HG02571 (cell line): ENCODE data around the gene AGBL2.
"Not testable (repeated sequence)": the region's sequence is repeated elsewhere in the genome, so short reads cannot be mapped to it uniquely, and the experiment has no call there.

Experiments
- ATAC-seq: cut with Tn5 transposase; IDR thresholded peaks from one replicate; pipeline ENCODE4 v1.9.1; 2021; ENCODE audit warnings: mild to moderate bottlenecking, moderate library complexity; ENCODE audit not compliant: unreplicated experiment

Gene AGBL2

DNA sequence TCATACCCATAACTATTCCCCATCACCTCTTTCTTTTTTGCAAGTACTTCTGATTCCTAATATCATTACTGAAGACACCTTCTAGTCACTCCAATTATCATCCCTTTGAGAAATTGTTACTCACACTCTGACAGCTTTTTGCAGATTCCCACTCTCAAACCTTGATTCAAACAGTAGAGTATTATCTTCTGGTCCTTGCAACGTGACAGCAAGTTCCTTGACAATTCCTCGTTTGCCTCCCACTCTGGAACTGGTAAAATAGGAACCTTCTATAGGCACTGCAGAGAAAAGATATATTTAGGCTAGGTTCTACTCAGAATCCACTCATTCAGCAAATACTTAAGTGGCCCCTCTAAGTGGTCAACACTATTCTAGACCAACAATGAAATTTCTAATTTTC lies 23.2 kb downstream of the AGBL2 start:
- no peak for ATAC-seq

DNA sequence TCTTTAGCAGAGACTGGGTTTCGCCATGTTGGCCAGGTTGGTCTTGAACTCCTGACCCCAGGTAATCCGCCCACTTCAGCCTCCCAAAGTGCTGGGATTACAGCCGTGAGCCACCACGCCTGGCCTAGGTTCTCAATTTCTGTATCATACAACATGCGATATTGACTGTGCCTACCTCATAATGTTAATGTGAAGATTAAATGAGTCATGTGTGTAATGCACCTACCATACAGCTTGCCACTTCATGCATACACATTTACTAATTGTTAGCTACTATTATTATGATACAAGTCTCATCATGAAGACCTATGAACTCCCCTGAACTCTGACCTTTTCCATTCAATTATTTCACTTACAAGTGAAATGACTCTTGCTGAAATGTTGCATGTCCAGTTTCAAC lies 25.7 kb downstream of the AGBL2 start:
- ATAC-seq: no peak

DNA sequence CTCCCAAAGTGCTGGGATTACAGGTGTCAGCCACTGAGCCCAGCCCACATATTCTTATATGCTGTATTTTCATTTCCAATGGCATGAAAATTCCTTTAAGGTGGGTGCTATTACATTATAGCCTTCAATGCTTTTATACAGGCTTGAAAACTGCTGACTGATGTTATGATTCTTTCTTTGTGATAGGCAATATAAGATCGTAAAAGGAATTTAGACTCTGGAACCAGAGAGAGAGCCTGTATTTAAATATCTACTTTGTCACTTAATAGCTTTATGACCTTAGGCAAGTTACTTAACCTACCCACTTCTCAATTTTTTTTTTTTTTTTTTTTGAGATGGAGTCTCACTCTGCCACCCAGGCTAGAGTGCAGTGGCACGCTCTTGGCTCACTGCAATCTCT lies 26.2 kb downstream of the AGBL2 start:
- no peak for ATAC-seq

DNA sequence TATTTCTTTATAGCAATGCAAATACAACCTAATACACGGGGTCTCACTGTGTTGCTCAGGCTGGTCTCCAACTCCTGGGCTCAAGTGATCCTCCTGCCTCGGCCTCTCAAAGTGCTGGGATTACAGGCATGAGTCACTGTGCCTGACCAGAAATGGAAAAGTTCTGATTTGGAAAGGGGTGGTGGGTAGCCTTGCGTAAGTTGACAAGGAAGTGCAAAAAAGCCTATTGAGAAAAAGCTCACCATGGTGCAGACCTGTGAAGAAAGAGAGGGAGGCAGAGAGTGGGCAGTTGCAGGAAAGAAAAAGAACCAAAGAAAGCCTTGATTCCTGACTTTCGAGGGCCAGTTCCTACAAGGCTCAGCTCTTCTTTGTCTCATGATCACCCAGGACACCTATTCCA lies 27.1 kb downstream of the AGBL2 start:
- no peak for ATAC-seq

DNA sequence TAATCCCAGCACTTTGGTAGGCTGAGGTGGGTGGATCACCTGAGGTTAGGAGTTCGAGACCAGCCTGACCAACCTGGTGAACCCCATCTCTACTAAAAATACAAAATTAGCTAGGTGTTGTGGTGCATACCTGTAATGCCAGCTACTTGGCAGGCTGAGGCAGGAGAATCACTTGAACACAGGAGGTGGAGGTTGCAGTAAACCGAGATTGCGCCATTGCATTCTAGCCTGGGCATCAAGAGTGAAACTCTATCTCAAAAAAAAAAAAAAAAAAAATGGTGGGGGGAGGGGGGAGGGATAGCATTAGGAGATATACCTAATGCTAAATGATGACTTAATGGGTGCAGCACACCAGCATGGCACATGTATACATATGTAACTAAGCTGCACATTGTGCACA lies 28.5 kb downstream of the AGBL2 start:
- ATAC-seq: not testable (repeated sequence)

DNA sequence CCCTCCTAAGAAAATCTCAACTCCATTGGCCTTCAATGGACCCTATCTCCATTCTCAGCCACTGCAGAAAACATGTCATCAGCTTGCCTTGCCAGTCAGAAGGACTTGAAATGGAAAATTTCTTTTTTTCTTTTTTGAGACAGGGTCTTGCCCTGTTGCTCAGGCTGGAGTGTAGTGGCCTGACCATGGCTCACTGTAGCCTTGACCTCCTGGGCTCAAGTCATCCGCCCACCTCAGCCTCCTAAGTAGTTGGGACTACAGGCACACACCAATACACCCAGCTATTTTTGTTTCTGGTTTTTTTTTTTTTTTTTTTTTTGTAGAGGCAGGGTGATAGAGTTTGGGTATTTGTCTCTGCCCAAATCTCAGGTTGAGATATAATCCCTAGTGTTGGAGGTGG lies 29.0 kb downstream of the AGBL2 start:
- no peak for ATAC-seq

DNA sequence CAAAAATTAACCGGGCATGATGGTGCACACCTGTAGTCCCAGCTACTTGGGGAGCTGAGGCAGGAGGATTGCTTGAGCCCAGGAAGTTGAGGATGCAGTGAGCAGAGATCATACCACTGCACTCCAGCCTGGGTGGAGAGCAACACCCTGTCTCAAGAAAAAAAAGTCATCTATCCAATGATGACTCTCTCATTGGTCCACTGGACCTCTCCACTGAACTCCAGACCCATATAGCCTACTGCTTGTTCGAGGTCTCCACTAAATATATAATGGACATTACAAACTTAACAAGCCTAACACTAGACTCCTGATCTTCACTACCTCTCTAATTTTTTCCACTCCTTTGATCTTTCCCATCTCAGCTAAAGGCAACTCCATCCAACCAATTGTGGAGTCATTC lies 39.3 kb downstream of the AGBL2 start:
- no peak for ATAC-seq

DNA sequence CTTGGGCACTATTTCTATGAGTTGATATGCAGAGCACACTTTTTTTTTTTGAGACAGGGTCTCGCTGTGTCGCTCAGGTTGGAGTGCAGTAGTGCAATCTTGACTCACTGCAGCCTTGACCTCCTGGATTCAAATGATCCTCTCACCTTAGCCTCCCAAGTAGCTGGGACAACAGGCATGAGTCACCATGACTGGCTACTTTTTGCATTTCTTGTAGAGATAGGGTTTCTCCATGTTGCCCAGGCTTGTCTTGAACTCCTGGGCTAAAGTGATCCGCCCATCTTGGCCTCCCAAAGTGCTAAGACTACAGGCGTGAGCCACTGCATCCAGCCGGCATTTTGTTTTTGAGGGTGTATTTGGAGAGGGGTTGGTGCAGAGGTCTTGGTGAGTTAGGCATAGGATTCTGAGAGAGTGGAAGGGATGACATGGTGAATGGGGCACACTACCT lies 42.9 kb downstream of the AGBL2 start:
- ATAC-seq: no peak

DNA sequence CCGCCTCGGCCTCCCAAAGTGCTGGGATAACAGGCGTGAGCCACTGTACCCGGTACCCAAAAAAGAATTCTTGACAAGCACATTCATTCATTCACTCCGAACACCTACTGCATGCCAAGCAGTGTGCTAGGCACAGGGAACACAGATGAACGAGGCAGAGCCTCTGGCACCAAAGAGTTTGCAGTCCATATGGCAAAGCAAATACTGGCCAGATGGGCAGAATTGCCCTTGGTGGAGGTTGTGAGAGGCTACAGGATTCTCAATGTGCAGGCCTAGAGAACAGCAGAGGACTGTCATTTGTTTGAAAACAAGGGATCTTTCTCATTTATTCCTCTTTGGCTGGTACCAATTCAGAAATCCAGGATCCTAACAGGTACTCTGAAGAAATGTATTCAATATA lies 45.3 kb downstream of the AGBL2 start:
- no peak for ATAC-seq

DNA sequence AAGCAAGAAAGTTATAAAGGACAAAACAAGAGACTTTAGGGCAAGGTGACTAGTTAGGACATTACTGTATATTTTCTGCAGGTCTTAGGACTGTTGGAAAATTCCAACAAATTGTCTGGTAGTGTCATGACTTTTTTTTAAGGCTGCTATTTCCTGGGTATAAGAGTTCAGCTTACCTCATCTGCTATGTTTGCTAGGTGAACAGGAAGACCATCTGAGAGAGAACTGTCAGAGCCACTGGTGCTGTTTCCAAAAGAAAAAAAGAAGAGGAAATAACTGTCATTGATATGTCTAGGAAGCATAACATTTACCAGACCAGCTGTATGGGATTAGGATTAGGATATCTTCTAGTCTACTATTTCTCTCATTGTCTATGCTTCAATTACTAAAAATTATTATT lies 46.5 kb downstream of the AGBL2 start:
- no peak for ATAC-seq

DNA sequence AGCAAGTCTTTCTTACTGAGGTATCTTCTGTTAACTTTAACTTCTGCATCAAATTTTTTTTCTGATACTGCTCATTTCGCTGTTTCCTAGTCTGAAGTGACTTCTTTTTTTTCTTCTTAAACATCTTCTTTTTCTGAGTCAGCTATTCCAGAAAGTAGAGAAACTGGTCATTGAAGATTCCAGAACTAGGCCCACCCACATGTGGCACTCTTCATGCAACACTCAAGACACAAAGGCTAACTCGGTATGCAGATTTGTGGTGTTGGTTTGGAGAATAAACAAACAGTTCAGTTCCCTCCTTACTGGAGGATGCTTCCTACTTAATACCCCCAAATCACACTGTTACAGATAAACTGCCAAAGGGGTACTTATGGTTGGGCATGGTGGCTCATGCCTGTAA lies 47.6 kb downstream of the AGBL2 start:
- no peak for ATAC-seq

DNA sequence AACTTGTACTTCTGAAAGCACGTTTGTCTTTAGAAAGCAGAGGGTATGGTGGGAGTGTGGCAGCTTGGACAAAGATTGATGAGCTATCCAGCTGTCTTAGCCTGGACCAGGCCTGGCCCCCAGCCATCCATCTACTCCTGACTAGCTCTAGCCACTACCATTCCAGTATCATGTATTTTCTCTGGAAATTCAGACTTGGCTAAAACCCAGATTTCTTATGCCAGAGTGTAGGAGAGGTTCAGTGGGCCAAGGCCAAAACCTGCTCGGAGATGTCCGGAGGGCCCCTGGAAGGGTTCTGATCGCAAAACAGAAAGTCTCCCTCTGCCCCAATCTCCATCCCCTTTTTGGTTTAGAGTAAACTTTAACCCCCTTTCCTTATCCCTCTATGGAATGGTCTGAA lies 48.0 kb downstream of the AGBL2 start:
- no peak for ATAC-seq

DNA sequence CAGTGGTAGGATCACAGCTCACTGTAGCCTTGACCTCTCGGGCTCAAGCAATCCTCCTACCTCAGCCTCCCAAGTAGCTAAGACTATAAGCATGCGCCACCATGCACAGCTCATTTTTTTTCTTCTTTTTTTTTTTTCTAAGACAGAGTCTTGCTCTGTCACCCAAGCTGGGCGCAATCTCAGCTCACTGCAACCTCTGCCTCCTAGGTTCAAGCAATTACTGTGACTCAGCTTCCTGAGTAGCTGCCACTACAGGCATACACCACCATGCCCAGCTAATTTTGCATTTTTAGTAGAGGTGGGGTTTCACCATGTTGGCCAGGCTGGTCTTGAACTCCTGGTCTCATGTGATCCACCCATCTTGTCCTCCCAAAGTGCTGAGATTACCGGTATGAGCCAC lies 50.2 kb downstream of the AGBL2 start:
- not testable (repeated sequence) for ATAC-seq

DNA sequence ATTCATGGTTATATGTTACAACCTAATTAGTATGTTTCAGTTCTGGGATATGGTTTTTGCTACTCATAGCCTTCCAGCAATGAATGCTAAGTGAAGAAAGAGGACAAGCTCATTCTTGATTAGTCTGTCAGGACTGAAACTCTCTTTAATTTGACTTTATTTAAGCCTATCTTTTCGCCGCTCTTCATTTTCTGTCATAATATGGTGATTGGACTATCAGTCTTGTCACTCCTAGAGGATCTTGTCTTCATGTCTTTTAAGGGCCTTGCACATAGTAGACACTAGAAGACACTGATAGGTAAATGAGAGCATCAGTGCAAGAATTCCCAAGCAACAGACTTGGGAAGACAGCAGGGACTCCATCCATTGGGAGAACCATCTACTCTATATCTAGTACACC lies 53.9 kb downstream of the AGBL2 start:
- ATAC-seq: no peak

DNA sequence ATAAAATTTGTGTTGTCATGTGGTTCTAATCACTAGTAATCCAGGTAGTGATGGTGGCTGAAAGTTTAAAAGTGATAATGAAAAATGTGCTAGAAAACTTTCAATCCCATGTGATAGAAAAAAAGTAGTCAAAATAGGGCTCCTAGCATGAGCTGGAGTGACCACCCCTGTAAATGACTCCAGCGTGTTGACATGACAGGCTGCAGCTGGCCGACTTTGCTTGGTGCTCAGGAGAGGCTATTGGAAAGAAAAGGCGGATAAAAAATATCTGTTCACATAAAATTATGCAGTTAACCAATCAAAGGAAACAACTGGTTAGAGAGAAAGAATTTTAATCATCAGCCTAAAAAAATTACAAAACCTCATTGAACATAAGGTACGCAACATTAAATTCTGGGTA lies 55.9 kb downstream of the AGBL2 start:
- ATAC-seq: no peak

DNA sequence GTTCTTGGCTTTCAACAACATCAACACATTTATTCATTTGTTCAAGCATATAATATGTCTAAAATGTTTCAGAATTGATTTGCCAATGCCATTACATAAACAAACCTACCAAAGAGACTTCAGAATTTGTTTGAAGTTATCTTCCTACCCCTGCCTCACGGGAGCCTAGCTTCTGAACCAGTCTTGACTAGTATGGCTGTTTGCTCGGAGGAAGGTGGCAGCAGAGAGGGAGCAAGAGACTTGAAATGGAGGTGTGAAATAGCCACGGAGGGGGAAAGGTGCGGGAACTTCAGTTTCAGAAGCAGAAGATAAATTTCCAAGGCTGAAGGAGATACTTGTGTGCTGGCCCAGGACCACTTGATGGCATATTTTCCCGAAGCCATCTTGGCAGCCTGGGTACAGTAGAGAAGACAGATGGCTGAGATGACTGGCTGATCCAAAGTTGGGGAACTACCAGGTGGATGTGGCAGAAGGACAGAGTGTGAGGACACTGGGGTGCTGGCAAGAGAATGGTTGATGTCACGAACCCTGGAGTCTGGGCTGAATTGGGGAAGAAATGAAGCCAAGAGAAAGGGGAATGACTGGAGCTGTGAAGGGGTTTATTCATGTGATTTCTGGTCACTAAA lies 58.8 kb downstream of the AGBL2 start:
- ATAC-seq: no peak

DNA sequence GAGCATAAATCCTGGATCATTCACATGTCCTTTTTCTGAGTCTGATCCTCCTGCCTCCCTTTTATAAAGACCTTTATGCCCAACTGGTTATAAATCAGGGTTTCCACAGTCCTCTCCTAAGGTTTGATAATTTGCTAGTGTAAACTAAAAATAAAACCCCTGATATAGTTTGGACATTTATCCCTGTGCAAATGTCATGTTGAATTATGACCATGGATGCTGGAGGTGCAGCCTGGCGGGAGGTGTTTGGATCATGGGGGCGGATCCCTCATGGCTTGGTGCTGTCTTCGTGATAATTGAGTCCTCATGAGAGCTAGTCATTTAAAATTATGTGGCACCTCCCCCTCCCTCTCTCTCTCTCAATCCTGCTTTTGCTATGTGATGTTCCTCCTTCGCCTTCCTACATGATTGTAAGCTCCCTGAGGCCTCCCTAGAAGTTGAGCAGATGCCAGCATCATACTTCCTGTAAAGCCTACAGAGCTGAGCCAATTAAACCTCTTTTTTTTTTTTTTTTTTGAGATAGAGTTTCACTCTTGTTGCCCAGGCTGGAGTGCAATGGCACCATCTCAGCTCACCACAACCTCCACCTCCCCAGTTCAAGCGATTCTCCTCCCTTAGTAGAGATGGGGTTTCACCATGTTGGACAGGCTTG lies 63.2 kb downstream of the AGBL2 start:
- ATAC-seq: no peak

DNA sequence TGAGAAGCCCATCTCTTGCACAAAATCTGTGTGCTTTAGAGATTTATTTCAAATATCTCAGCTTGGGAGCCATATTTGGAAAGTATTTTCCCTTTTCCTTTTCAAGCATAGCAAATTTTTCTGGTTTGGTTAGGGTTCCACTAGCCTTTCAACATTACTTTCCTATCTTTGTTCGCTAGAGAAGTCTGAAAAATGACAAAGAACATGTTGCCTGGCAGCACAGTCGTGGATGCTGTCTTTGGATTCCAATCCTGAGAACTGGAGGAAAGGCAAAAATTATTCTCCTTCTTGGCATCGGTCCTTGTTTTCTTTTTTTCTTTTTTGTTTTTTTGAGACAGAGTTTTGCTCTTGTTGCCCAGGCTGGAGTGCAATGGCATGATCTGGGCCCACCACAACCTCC lies 65.9 kb downstream of the AGBL2 start:
- no peak for ATAC-seq

DNA sequence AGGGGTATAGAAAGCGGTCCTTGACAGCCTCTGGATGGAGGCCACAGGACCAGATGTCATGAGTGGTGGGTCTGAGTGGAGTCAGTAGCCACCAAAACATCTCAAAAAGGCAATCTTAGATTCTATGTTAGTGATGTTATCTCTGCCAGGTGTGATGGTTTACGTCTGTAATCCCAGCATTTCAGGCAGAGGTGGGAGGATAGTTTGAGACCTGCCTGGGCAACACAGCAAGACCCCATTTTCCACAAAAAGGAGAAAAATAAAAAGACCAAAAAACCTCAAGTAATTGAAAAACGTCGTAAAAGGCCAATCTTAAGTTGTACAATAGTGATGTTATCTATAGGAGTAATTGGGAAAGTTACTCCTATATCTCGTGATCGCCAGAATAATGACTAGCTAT lies 69.2 kb downstream of the AGBL2 start:
- ATAC-seq: no peak

DNA sequence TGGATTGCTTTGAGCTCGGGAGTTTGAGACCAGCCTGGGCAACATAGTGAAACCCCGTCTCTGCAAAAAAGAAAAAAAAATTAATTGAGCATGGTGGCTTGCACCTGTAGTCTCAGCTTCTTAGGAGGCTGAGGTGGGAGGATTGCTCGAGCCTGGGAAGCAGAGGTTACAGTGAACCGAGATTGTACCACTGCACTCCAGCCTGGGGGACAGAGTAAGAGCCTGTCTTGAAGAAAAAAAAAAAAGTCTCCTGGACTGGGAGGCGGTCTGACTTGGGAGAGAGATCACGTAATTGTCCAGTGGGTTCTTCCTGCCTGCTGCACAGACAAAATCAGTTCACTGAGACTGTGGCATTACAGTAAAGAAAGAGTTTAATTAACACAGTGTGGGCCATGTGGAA lies 69.7 kb downstream of the AGBL2 start:
- no peak for ATAC-seq

DNA sequence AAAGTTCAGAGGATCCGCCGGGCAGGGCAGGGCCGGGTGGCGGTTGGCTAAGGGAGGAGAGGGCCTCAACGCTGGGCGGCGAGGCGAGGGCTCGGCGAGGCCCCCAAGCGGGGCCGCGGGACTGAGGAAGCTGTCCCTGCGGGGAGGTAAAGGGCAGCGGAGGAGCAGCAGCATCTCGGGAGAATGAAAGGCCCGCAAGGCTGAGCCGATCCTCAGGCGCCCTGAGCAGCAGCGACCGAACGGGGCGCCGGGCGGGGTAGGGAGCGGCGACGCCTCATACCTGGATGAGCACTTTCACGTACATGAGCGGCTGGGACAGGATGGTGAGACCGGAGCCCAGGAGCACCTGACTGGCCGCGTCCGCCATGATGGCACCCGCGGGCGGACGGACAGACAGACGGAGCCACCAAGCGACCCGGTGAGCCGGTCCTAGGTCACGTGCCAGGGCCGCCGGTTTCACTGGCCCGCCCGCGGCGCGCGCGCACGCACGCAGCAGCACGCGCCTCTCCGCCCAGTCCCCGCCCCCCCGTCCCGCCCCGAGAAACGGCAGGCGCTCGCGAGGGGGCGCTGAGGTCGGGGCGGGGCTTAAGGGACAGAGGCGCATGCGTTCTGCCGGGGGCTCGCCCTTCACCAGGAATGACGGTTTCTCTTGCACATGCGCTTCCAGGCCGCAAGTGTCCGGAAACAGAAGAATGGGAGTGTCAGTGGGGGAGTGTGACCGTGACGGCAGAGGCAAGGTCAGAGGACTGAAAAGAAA lies 72.9 kb downstream of the AGBL2 start, which contains the start of gene MTCH2:
TSS of gene MTCH2 (minus strand) at position 461 of the 757 bp plus-strand sequence. CDS start at position 367, 94 bp downstream.
- peak; percentile 87 for ATAC-seq

DNA sequence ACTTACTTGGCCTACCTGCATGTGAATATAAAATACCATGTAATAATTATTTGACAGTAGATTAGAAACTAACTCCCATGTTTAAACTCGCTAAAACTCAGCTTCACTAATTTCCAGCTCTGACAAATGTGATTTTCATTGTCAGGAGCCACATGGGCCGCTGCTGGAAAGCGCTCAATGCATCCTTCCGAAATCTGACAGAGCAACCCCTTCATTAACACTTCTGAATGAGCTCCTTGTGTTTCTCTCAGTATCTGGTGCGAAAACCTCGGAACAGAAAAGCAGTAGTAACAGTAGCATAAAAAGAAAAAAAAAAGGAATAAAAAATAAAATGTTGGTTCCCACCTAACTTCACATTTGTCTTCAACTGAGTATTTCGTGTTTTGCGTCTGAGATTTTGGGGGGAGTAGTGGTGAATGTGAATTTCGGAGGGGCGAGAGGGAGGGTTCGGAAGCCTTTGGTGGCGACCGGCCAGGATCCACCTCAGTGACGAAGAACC lies 73.5 kb downstream of the AGBL2 start:
- no peak for ATAC-seq
